Measurements from ENCODE around the gene GSDME.

DNA sequence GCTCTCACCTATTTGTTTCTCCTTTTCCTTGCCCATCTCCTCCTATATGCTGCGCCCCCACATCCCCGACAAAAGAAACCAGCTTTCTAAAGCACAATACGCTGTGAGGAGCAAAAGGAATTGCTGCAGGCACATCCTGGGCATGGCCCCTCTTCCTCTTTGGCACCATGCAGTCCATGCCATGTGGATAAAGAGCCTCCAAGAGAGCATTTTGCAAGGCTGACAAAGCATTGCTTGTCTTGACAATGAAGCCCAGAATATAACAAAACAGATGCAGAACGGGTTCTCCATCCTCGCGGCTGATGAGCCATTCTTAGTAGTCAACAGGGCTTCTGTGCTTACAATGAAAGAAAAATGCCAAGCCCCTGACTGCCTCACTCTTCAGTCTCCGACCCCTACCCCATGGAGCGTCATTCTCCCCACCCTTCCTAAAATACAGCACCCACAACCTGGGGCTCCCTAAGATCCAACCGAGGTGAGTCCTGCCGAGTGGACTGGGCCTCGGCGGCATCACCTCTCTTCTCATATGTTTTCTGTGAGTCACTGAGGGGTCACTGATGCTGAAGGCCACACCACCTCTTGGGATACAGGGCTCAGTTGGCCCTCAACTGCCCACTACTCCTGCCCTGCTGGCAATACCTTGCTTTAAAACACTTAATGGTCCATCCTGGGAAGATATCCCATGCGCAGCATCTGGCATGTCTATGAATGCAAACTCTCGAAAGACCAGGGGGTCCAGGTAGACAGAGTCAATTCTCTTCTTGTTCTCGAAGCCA lies 47.5 kb downstream of the GSDME start:
- TF ChIP-seq MAFK (IDR thresholded peaks at IDR 0.05; ENCODE audit: low read depth, low read length) (no peak), RAD21 (IDR thresholded peaks at IDR 0.05; ENCODE audit: low read length) (no peak), CTCF (conservative IDR thresholded peaks at IDR 0.05; ENCODE audit: low read depth, low read length) (no peak), POLR2A (IDR thresholded peaks at IDR 0.05; ENCODE audit: low read depth, low read length) (no peak), MXI1 (IDR thresholded peaks at IDR 0.05; ENCODE audit: borderline replicate concordance, low read depth, low read length) (no peak), SMC3 (IDR thresholded peaks at IDR 0.05; ENCODE audit: low read depth, low read length) (no peak), CEBPB (IDR thresholded peaks at IDR 0.05; ENCODE audit: low read depth, low read length) (no peak)
